Neural progenitor cell (in vitro differentiated cells): ENCODE data around the gene SLC35F4. TPM values are rescaled to one million over a fixed set of nuclear protein-coding genes. Genes with fewer than 3 reads are reported as not detected.
A peak's percentile ranks its signal among the peaks of the same experiment; 100 is the strongest.
"Not testable (repeated sequence)": the region's sequence is repeated elsewhere in the genome, so short reads cannot be mapped to it uniquely, and the experiment has no call there.

Source experiments
- DNase-seq: peaks from one replicate; pipeline ENCODE4 v3.0.0-alpha.2; 2016; ENCODE audit warnings: low spot score
- H2AFZ ChIP-seq: fragments of 200-600 bp; sonication (generic); replicated peaks from 2 replicates; pipeline ENCODE4 v1.6.1; 2016; ENCODE audit warnings: antibody characterized with exemption
- H3F3A ChIP-seq: fragments of 200-600 bp; sonication (generic); 2 replicates; pipeline ENCODE4 v1.6.1; 2016; ENCODE audit warnings: antibody characterized with exemption, low read depth
- H3K27ac ChIP-seq: fragments of 200-600 bp; sonication (generic); 2 replicates; pipeline ENCODE4 v1.5.1; 2016; ENCODE audit warnings: mild to moderate bottlenecking
- H3K27me3 ChIP-seq: fragments of 200-600 bp; sonication (generic); 2 replicates; pipeline ENCODE4 v1.6.1; 2016; ENCODE audit warnings: mild to moderate bottlenecking, moderate library complexity
- H3K36me3 ChIP-seq: fragments of 200-600 bp; sonication (generic); 2 replicates; pipeline ENCODE4 v1.5.1; 2016
- H3K4me1 ChIP-seq: fragments of 200-600 bp; sonication (generic); 2 replicates; pipeline ENCODE4 v1.6.1; 2016; ENCODE audit warnings: mixed run types
- H3K4me2 ChIP-seq: fragments of 200-600 bp; sonication (generic); 2 replicates; pipeline ENCODE4 v1.6.1; 2016
- H3K4me3 ChIP-seq: fragments of 200-600 bp; sonication (generic); 2 replicates; pipeline ENCODE4 v1.5.1; 2016
- H3K79me2 ChIP-seq: fragments of 200-600 bp; sonication (generic); 2 replicates; pipeline ENCODE4 v1.6.1; 2016; ENCODE audit warnings: low read depth
- H3K9ac ChIP-seq: fragments of 200-600 bp; sonication (generic); 2 replicates; pipeline ENCODE4 v1.6.1; 2016
- H3K9me3 ChIP-seq: fragments of 200-600 bp; sonication (generic); 2 replicates; pipeline ENCODE4 v1.5.1; 2016; ENCODE audit warnings: low read depth
- H4K20me1 ChIP-seq: fragments of 200-600 bp; sonication (generic); 2 replicates; pipeline ENCODE4 v1.6.1; 2016; ENCODE audit warnings: low read depth
- H3K27ac Mint-ChIP-seq: 3 replicates; pipeline ENCODE4 v1.8.0; 2021; ENCODE audit warnings: mixed read lengths
- H3K27me3 Mint-ChIP-seq: 2 replicates; pipeline ENCODE4 v1.8.0; 2022; ENCODE audit warnings: low read depth, mild to moderate bottlenecking, inconsistent platforms, moderate library complexity, mixed read lengths; ENCODE audit not compliant: insufficient read depth
- H3K36me3 Mint-ChIP-seq: 3 replicates; pipeline ENCODE4 v1.8.0; 2021; ENCODE audit warnings: mixed read lengths
- H3K4me1 Mint-ChIP-seq: 3 replicates; pipeline ENCODE4 v1.8.0; 2021; ENCODE audit warnings: mixed read lengths
- H3K4me3 Mint-ChIP-seq: 3 replicates; pipeline ENCODE4 v1.8.0; 2021; ENCODE audit warnings: mild to moderate bottlenecking, moderate library complexity, mixed read lengths
- H3K9me3 Mint-ChIP-seq: 3 replicates; pipeline ENCODE4 v1.8.0; 2020; ENCODE audit warnings: mixed read lengths
- EZH2 ChIP-seq: fragments of 200-600 bp; sonication (generic); IDR thresholded peaks from 2 replicates; pipeline ENCODE4 v1.6.1; 2017; ENCODE audit warnings: antibody characterized with exemption, mild to moderate bottlenecking, moderate library complexity
- EZH2phosphoT487 ChIP-seq: fragments of 200-600 bp; sonication (generic); IDR thresholded peaks from 2 replicates; pipeline ENCODE4 v1.6.1; 2017; ENCODE audit warnings: antibody characterized with exemption
- total RNA-seq: library from RNA; depleted of rRNA; stranded (reverse); fragments of >200 nt; gene quantifications from 2 replicates; pipeline ENCODE4 v1.2.3, GENCODE V29; 2015; ENCODE audit warnings: low replicate concordance
- TF ChIP-seq, protein P1 (sequence below): fragments of 200-600 bp; sonication (generic); IDR thresholded peaks from 2 replicates; pipeline ENCODE4 v1.5.1; 2017; ENCODE audit warnings: antibody characterized with exemption, mild to moderate bottlenecking

Gene SLC35F4
- total RNA-seq, 1 donor from 2014 or later, result not detected

- Histone ChIP-seq H3K79me2 (no peaks in the 10 kb centered on the region), H3K27ac (no peak overlapping the region), H3K27me3 (peaks cover 50% of the 10 kb centered on the region), H3K9me3 (no peaks in the 10 kb centered on the region), H4K20me1 (peaks cover 19% of the 10 kb centered on the region), H3K4me3 (peak overlapping the region; percentile 79), H3F3A (peaks cover 23% of the 10 kb centered on the region), H3K36me3 (no peaks in the 10 kb centered on the region), H2AFZ (no peak overlapping the region), H3K9ac (no peak overlapping the region), H3K4me2 (peak overlapping the region; percentile 98), H3K4me1 (peaks cover 23% of the 10 kb centered on the region)
- TF ChIP-seq, protein P1, sequence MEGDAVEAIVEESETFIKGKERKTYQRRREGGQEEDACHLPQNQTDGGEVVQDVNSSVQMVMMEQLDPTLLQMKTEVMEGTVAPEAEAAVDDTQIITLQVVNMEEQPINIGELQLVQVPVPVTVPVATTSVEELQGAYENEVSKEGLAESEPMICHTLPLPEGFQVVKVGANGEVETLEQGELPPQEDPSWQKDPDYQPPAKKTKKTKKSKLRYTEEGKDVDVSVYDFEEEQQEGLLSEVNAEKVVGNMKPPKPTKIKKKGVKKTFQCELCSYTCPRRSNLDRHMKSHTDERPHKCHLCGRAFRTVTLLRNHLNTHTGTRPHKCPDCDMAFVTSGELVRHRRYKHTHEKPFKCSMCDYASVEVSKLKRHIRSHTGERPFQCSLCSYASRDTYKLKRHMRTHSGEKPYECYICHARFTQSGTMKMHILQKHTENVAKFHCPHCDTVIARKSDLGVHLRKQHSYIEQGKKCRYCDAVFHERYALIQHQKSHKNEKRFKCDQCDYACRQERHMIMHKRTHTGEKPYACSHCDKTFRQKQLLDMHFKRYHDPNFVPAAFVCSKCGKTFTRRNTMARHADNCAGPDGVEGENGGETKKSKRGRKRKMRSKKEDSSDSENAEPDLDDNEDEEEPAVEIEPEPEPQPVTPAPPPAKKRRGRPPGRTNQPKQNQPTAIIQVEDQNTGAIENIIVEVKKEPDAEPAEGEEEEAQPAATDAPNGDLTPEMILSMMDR, result no peak
- no peak for TF ChIP-seq EZH2
- DNase-seq, result no peak
- H3K9me3 Mint-ChIP-seq, result no peaks in the 10 kb centered on the region
- no peak overlapping the region for H3K27ac Mint-ChIP-seq
- peaks cover 4% of the 10 kb centered on the region for H3K4me1 Mint-ChIP-seq
- peaks cover 18% of the 10 kb centered on the region for H3K27me3 Mint-ChIP-seq
- peak overlapping the region; percentile 63 for H3K4me3 Mint-ChIP-seq
- no peaks in the 10 kb centered on the region for H3K36me3 Mint-ChIP-seq
These were observed 1.2 kb downstream of the SLC35F4 start for GRCh38 chr14:57864659-57865058.

- Histone ChIP-seq H4K20me1 (peaks cover 19% of the 10 kb centered on the region), H3K27ac (no peak overlapping the region), H3K4me2 (no peak overlapping the region), H3K27me3 (peaks cover 50% of the 10 kb centered on the region), H2AFZ (no peak overlapping the region), H3K4me1 (peaks cover 23% of the 10 kb centered on the region), H3K9me3 (no peaks in the 10 kb centered on the region), H3K9ac (no peak overlapping the region), H3K4me3 (no peak overlapping the region), H3K36me3 (no peaks in the 10 kb centered on the region), H3K79me2 (no peaks in the 10 kb centered on the region), H3F3A (peaks cover 19% of the 10 kb centered on the region)
- H3K9me3 Mint-ChIP-seq, result no peaks in the 10 kb centered on the region
- peaks cover 18% of the 10 kb centered on the region for H3K27me3 Mint-ChIP-seq
- DNase-seq, result no peak
- no peak overlapping the region for H3K4me3 Mint-ChIP-seq
- peaks cover 4% of the 10 kb centered on the region for H3K4me1 Mint-ChIP-seq
- no peaks in the 10 kb centered on the region for H3K36me3 Mint-ChIP-seq
- H3K27ac Mint-ChIP-seq, result no peak overlapping the region
- no peak for TF ChIP-seq EZH2
- TF ChIP-seq, protein P1, result no peak
- TF ChIP-seq EZH2phosphoT487, result no peak
These were observed 2.4 kb downstream of the SLC35F4 start for GRCh38 chr14:57863471-57863870.

- not testable (repeated sequence) for H3K9me3 ChIP-seq, H3K27me3 ChIP-seq, H3K9me3 Mint-ChIP-seq, H3K36me3 ChIP-seq, H3K27ac ChIP-seq, H3K9ac ChIP-seq, H3F3A ChIP-seq, H3K4me3 Mint-ChIP-seq, H3K27me3 Mint-ChIP-seq, H3K4me1 ChIP-seq, H3K79me2 ChIP-seq, H3K36me3 Mint-ChIP-seq, H2AFZ ChIP-seq, H3K4me3 ChIP-seq, DNase-seq, H3K4me1 Mint-ChIP-seq, H3K4me2 ChIP-seq, H4K20me1 ChIP-seq, H3K27ac Mint-ChIP-seq
These were observed 10.2 kb downstream of the SLC35F4 start for GRCh38 chr14:57855666-57856065.

DNA sequence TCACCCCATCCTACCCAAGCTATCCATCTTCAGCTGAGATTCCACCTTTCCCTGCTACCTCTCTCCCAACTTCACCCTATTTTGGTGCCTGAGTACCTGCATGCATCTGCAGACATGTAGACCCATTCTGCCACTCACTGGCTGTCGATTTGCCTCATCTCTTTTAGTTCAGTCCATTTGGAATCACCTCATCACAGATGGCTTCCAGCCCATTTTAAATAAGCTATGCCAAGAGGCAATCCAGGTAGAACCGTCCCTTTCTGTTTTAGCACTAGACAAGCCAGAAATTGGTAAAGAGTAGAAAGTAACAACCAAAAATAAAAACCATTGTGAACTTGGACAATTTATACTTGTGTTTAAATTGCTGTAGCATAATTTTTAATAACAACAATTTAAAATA lies 11.3 kb downstream of the SLC35F4 start:
- H3K27me3 Mint-ChIP-seq, result no peaks in the 10 kb centered on the region
- H3K4me1 Mint-ChIP-seq, result no peaks in the 10 kb centered on the region
- TF ChIP-seq EZH2 (no peak), EZH2phosphoT487 (no peak)
- TF ChIP-seq, protein P1, result no peak
- H3K4me3 Mint-ChIP-seq, result no peak overlapping the region
- Histone ChIP-seq H3K4me1 (peaks cover 5% of the 10 kb centered on the region), H2AFZ (no peak overlapping the region), H3F3A (peaks cover 5% of the 10 kb centered on the region), H3K4me2 (no peak overlapping the region), H3K9me3 (no peaks in the 10 kb centered on the region), H4K20me1 (no peaks in the 10 kb centered on the region), H3K27me3 (no peaks in the 10 kb centered on the region), H3K79me2 (no peaks in the 10 kb centered on the region), H3K36me3 (no peaks in the 10 kb centered on the region), H3K9ac (no peak overlapping the region), H3K27ac (no peak overlapping the region), H3K4me3 (no peak overlapping the region)
- DNase-seq, result no peak
- H3K27ac Mint-ChIP-seq, result no peak overlapping the region
- no peaks in the 10 kb centered on the region for H3K36me3 Mint-ChIP-seq
- no peaks in the 10 kb centered on the region for H3K9me3 Mint-ChIP-seq
